ENCODE results near the gene ACADVL. TPM values are rescaled to one million over a fixed set of nuclear protein-coding genes. Genes with fewer than 3 reads are reported as not detected.

ACADVL gene
- total RNA-seq, 1 donor from 2014 or later: 281 TPM

- Mint-ChIP-seq H3K27me3 (ENCODE audit: unreplicated experiment) (peaks cover 3% of the 10 kb centered on the region), H3K9me3 (ENCODE audit: unreplicated experiment) (no peaks in the 10 kb centered on the region), H3K27ac (ENCODE audit: unreplicated experiment) (peak overlapping the region; percentile 72), H3K4me1 (ENCODE audit: unreplicated experiment) (no peaks in the 10 kb centered on the region), H3K4me3 (ENCODE audit: unreplicated experiment) (peak overlapping the region; percentile 0), H3K36me3 (ENCODE audit: low read depth, unreplicated experiment) (peaks cover 3% of the 10 kb centered on the region)
- no peak for TF ChIP-seq CTCF (IDR thresholded peaks at IDR 0.05; ENCODE audit: unreplicated experiment)
- DNase-seq (ENCODE audit: low spot score): no peak
Observed at GRCh38 chr17:7184091-7184488, 35.6 kb upstream of the ACADVL start.

- H3K27ac Mint-ChIP-seq (ENCODE audit: unreplicated experiment): no peak overlapping the region
- no peak for TF ChIP-seq CTCF (IDR thresholded peaks at IDR 0.05; ENCODE audit: unreplicated experiment)
- no peak for DNase-seq (ENCODE audit: low spot score)
- H3K36me3 Mint-ChIP-seq (ENCODE audit: low read depth, unreplicated experiment): peaks cover 3% of the 10 kb centered on the region
- peaks cover 3% of the 10 kb centered on the region for H3K27me3 Mint-ChIP-seq (ENCODE audit: unreplicated experiment)
- no peak overlapping the region for H3K4me3 Mint-ChIP-seq (ENCODE audit: unreplicated experiment)
- H3K9me3 Mint-ChIP-seq (ENCODE audit: unreplicated experiment): no peaks in the 10 kb centered on the region
- no peaks in the 10 kb centered on the region for H3K4me1 Mint-ChIP-seq (ENCODE audit: unreplicated experiment)
Observed at GRCh38 chr17:7184647-7185046, 35.1 kb upstream of the ACADVL start.

- no peak overlapping the region for H3K4me3 Mint-ChIP-seq (ENCODE audit: unreplicated experiment)
- H3K27me3 Mint-ChIP-seq (ENCODE audit: unreplicated experiment): peaks cover 5% of the 10 kb centered on the region
- no peaks in the 10 kb centered on the region for H3K9me3 Mint-ChIP-seq (ENCODE audit: unreplicated experiment)
- H3K36me3 Mint-ChIP-seq (ENCODE audit: low read depth, unreplicated experiment): peaks cover 5% of the 10 kb centered on the region
- H3K4me1 Mint-ChIP-seq (ENCODE audit: unreplicated experiment): no peaks in the 10 kb centered on the region
- TF ChIP-seq CTCF (IDR thresholded peaks at IDR 0.05; ENCODE audit: unreplicated experiment): no peak
- no peak overlapping the region for H3K27ac Mint-ChIP-seq (ENCODE audit: unreplicated experiment)
- DNase-seq (ENCODE audit: low spot score): no peak
Observed at GRCh38 chr17:7186241-7186640, 33.5 kb upstream of the ACADVL start.

GRCh38 chr17:7190276-7190917 is 29.3 kb upstream of the ACADVL start:
- Mint-ChIP-seq H3K4me3 (ENCODE audit: unreplicated experiment) (no peak overlapping the region), H3K27ac (ENCODE audit: unreplicated experiment) (no peak overlapping the region), H3K4me1 (ENCODE audit: unreplicated experiment) (peaks cover 3% of the 10 kb centered on the region), H3K36me3 (ENCODE audit: low read depth, unreplicated experiment) (peaks cover 22% of the 10 kb centered on the region), H3K9me3 (ENCODE audit: unreplicated experiment) (no peaks in the 10 kb centered on the region), H3K27me3 (ENCODE audit: unreplicated experiment) (peaks cover 11% of the 10 kb centered on the region)
- no peak for DNase-seq (ENCODE audit: low spot score)
- TF ChIP-seq CTCF (IDR thresholded peaks at IDR 0.05; ENCODE audit: unreplicated experiment): no peak

- peaks cover 3% of the 10 kb centered on the region for H3K4me1 Mint-ChIP-seq (ENCODE audit: unreplicated experiment)
- peaks cover 11% of the 10 kb centered on the region for H3K27me3 Mint-ChIP-seq (ENCODE audit: unreplicated experiment)
- no peak overlapping the region for H3K4me3 Mint-ChIP-seq (ENCODE audit: unreplicated experiment)
Observed at GRCh38 chr17:7191069-7191468, 28.7 kb upstream of the ACADVL start.

More at GRCh38 chr17:7191069-7191468, 28.7 kb upstream of the ACADVL start:
- H3K9me3 Mint-ChIP-seq (ENCODE audit: unreplicated experiment): no peaks in the 10 kb centered on the region
- H3K27ac Mint-ChIP-seq (ENCODE audit: unreplicated experiment): no peak overlapping the region
- TF ChIP-seq CTCF (IDR thresholded peaks at IDR 0.05; ENCODE audit: unreplicated experiment): no peak
- no peak for DNase-seq (ENCODE audit: low spot score)
- peaks cover 26% of the 10 kb centered on the region for H3K36me3 Mint-ChIP-seq (ENCODE audit: low read depth, unreplicated experiment)

Data from endothelial cell (in vitro differentiated cells).